GM21825 (cell line): ENCODE measurements around the gene LIX1.

Source experiments
- ATAC-seq: cut with Tn5 transposase; IDR thresholded peaks from one replicate; pipeline ENCODE4 v1.9.1; 2021; ENCODE audit warnings: mild to moderate bottlenecking, moderate library complexity; ENCODE audit not compliant: unreplicated experiment

Gene LIX1

DNA sequence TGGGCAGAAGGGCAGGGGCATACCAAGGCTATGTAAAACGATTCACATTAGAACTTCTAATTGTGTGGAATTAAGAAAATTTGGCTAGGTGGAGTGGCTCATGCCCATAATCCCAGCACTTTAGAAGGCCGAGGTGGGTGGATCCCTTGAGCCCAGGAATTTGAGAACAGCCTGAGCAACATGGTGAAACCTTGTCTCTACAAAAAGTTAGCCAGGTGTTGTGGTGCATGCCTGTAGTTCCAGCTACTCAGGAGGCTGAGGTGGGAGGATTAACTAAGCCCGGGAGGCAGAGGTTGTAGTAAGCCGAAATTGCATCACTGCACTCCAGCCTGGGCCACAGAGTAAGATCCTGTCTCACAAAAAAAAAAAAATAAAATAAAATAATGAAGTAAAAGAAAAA lies 65.2 kb downstream of the LIX1 start:
- ATAC-seq: no peak

DNA sequence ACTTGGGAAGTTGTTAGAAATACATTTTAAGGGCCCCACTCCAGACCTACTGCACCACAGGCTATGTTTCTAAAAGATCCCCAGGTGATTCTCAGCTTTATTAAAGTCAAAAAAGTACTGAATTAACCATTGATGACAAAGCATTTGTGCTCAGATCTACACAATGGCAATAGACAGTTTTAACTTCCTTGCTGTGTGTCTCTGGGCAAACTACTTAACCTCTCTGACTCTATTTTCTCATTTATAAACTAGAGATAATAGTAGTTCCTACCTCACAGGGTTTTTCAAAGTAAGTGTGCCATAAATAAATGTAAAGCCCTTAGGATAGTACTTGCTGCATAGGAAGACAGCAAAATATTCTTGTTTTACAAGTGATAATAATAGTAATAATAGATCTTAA lies 66.3 kb downstream of the LIX1 start:
- ATAC-seq: no peak

DNA sequence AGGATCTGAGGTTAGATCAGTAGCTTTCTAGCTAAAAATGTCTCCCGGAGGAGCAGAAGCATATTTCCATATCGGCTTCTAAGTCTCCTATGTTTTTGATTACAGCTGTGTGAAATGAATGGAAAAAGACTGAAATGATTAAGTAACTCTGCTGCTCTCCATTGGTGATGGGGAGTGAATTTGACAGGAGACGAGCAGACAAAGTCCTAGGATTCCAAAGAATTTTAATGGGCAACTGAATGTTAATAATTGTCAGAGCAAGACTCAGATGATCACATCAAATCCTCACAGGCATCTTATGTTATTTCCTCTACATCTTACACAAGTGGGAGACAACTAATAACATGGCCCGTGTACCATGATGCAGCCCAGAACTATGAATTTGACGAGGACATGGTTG lies 66.8 kb downstream of the LIX1 start:
- ATAC-seq: no peak

DNA sequence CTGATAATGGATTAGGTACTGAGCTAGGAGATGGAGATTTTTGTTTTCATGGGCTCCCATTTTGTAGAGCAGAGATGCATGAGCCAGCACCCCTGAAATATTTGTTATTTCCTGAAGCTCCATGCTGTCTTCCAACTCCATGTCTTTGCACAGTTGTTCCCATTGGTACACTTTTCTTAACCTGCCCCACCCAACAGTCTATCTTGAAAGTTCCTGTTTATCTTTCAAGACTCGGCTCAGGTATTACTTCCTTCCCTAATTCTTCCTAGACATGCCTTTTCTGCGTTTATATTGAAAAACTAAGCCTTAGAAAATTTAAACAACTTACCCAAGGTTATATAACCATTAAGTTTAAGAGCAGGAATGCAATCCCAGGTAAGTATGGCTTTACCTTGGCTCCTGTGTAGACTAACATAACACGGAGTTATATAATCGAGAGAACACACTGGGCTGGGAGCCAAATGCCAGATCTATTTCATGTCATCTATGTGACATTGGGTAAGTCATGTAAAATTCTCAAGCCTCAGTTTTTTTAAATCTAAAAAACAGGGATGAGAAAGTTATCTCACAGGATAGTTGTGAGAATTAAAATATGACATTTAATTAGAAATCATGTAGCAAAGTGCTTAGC lies 67.4 kb downstream of the LIX1 start:
- ATAC-seq: no peak

DNA sequence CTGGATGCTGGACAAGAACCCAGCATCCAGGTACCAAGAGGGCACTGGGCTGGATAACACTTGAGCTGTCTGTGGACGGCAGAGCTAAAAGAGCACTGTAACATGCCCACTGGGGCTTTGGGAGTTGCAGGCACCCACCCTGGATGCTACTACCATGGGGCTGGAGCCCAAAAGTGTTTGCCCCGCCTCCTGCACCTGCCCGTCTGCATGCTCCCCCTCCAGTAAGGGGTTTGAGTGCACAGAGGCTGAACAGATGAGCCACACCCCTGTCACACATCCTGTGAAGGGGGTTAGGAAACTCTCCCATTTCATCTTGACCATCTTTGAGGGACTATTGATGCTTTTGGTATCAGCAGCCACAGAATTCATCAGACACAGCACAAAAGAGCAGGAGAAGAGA lies 69.0 kb downstream of the LIX1 start:
- no peak for ATAC-seq

DNA sequence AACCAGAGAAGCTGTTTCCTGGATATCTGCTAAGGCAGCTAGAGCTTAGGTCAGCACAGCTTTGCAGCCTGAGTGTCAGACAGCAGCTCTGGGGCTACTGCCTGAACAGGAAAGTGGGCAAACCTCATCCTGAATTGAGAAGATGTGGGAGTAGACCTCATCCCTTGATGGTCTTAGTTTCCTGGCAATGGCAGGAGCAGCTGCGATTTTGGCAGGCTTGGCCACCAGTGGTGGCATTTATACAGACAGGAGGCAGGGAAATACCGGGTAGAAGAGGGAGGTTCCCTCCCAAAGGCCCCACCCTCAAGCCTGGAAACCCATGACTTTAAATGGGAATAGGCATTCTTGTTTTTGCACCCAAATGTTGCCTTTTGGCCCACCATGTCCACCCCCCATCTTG lies 69.7 kb downstream of the LIX1 start:
- ATAC-seq: no peak

DNA sequence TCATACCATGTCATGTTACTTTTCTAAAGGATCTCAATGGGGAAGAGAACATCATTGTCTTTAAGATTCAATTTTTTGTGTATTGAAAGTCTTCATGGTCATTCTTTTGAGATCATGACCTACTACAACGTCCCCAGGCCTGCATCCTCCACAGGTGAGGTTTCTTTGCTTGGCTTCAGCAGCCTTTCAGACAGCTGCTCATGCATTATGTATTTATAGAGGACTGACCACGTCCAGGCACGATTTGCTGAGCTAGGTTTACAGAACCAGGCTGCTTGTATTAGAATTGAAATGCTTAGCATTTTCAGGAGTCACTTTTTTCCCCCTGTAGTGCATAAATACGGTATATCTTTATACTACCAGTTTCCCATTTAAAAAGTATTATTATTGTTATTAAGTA lies 70.4 kb downstream of the LIX1 start:
- ATAC-seq: no peak

DNA sequence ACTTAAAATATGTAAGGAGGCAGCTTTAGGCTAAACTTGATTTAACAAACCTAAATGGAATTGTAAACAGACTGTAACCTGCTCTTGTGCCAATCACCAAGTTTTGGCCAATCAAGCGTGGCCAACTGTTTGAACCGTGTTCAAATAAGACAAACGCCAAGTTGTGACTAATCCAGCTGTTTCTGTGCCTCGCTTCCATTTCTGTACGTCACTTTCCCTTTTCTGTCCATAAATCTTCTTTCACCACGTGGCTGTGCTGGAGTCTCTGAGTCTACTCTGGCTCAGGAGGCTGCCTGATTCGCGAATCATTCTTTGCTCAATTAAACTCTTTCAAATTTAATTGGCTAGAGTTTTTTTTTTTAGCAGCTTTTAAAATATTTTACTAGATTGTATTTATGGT lies 71.3 kb downstream of the LIX1 start:
- no peak for ATAC-seq

DNA sequence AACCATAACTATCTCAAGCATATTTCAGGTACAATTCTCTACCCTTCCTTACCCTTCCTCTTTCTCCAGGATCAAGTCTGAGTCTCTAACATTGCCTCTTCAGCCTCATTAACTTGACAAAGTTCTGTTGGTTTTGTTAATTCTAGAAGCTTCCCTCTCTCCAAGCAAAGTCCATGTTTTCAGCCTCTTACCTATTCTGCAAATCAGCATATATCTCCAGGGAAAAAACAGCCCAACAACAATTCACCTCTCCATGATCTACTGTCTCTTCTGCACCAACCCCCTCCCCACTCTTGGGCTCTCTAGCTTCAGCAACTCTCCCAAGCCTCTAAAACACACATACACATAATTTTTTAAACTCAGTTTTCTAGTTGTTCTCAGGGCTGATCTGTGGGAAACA lies 72.2 kb downstream of the LIX1 start:
- ATAC-seq: no peak

DNA sequence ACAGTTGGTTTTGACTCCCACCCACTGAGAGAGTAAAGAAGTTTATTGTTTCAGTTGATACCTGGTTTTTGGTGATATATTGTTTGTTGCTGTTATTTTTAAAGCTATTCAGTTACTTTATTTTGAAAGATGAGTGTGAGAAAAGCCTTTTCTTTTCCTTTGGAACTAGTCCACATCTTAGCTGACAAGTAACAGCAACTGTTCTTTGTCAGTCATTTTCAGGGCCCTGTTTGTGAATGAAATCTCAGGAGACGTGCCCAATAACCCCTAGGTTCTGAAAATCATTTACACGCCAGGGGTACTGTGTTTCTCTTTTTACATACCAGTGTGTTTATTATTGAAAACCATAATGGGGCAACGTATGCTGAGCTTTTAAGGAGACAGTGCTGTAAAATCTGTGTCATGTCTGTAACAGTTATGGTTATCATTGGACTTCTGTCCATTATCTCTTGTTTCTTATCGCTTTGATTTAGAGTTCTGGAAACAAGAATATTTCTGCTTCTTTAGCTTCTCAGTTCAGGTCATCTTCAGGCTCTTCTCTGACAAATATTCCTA lies 75.0 kb downstream of the LIX1 start:
- no peak for ATAC-seq

DNA sequence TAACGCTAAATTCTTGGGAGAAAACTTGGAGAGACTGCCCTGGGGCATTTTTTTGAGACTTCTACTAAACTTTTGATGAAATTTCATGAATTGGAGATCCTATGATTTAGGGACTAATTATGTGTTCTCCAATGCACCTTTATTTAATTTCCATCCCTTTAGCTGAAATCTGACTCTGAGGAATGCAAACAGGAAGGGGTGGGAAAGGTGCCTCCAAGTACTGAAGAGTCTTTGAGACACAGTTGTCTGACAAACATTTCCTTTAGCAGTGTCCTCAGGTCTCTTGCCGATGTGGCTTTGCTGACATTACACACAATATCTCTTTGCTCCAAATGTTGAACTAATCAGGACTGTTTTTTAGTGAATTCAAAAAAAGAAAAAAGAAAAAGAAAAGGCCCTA lies 76.9 kb downstream of the LIX1 start:
- ATAC-seq: no peak

DNA sequence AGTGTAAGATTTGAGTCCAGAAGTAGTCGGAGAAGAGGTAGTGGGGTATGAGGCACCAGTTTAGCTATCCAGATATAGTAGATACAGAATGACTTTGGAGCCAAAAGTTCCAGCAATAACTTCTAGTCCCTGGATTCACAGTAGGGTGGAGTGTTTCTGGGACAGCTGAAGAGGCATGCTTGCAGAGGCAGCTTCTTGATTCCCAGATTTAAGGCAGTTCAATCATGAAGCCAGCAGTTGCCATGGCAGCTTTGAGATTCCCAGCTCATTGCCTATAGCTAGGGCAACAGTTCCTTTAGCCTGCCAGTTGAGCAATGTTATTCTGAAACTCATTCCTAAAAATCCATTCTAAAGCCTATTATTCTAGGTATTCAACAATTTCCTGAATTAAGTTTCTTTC lies 79.2 kb downstream of the LIX1 start:
- no peak for ATAC-seq

DNA sequence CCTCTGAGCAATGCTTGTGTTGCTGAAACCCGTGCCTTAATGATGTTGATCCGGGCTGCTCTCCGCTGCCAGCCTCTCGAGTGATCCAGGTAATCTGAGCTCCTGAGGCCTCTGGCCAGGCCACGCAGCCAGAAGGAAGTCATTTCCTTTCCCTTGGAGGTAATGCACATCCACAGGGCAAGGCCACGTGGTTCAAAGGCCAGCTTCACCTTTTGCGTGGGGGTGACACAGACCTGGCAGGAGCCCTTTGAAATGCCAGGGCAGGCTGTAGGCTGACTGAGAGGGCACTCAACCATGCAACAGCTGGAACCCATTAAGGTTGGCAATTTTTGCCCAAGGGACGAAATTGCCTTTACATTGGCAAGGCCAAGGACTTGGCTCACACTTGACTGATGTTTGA lies 80.4 kb downstream of the LIX1 start:
- ATAC-seq: no peak

DNA sequence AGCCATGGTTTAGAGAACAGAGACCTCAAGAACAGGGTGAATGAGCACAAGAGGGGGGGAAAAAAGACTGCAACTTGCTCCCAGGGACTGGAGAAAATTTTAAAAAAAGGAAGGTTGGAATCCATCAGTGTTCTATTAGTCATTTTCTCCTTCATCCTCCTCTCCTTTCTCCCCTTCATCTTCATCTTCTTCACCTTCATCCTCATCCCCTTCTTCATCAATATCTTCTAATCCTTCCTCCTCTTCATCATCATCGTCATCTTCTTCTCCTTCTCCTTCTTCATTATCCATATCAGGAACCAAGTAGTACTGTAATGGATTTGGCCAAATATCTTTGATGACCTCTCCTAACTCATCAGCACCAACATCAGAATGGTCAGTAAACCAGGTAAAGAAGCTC lies 86.1 kb downstream of the LIX1 start:
- no peak for ATAC-seq

DNA sequence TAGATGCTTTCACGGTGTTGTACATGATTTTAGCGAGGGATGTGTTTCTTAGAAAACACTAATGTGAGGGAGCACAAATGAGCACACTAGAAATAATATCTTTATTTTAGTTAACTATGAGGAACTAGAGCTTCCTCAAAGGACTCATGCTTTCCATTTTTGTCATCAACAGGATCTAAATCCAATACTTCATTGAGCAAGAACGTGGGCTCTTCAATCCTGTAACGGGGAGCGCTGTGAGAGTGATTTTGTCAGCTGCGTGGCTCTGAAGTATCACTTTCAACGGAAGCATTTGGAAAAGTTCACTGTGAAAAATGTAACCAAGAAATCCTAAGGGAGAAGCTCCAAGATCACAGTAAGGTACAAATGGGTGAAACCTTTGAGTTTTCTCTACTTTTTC lies 93.2 kb downstream of the LIX1 start:
- ATAC-seq: no peak

DNA sequence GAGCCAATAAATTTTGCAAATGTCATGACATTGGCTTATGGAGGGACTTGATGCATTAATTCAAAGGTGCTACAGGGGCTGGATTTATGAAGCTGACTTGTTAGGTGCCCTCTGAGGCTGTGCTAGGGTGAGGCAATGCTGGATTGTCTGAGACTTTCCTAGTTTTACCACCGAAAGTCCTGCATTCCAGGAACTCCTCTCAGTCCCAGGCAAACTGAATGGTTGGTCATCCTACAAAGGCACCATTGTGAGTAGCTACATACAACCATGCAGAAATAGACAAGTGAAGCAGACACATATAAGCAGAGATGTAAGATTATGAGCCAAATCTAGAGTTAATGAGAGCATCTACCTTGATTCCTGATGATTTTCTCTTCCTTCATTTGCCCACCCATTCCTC lies 95.3 kb downstream of the LIX1 start:
- ATAC-seq: no peak

DNA sequence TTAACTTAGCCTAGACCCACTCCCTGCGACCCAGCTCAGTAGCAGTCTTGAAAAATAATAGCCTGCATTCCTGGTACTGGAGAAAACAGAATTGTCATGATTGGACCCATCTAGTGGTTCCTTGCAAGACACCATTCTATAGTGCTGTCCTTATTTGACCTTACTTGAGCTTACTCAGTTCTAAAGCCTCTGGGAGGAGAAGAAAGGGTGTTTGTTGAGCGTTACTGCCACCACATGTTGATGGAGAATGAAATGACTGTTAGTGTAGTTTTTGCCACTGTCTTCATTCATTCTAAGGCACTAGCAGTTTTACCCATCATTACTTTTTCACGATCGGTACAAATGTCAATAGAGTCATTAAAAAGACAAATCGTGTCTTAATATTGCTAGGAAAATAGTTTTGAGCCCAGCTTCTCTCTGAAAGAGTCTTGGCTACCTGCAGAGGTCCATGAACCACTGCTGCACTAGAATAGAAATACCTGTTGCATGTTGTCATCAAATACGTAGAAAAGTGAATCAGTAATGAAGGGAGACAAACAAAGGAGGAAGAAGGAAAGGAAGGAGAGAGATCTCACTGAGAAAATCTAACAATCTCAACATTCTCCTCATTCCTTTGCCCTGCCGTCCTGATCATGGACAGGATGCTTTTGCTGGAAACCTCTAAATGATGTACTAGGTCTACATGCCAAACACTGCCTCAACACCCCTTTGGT lies 96.0 kb downstream of the LIX1 start:
- no peak for ATAC-seq

DNA sequence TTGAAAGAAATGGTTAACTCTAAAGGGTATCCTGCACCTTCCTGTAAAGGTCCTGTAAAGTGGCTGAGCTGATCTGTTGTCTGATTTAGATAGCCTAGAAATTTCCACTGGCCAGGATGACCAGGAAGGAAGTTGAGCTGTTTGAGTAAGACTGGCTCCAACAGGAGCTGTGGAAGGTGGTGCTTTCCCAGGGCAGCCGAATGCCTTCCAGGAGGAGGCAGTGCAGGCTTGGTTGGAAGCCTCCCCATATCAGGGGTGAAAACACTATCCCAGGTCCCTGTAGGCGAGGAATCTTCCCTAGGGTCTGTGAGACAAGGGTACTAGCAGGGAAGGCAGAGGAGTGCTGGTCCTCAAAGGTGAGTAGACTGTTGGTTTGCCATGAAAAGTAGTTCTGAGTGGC lies 98.4 kb downstream of the LIX1 start:
- no peak for ATAC-seq

DNA sequence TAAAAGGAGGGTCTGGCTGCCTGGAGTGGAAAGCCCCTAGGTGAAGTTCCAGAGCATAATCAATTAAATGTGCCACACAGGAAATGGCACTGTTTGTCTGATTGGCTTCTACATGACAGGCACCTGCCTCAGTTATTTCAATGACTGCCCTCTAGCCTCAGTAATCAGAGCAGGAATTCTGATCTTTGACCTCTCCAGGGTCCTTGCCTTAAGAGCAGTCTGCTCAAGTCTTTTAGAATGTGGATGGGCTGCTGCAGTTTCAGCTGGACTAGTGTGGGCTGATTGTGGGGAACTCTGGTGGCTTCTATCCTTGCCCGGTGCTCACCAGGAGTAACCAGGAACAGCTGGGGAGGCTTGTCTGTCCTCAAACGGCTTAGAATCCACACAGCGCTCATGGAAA lies 98.9 kb downstream of the LIX1 start:
- ATAC-seq: no peak

DNA sequence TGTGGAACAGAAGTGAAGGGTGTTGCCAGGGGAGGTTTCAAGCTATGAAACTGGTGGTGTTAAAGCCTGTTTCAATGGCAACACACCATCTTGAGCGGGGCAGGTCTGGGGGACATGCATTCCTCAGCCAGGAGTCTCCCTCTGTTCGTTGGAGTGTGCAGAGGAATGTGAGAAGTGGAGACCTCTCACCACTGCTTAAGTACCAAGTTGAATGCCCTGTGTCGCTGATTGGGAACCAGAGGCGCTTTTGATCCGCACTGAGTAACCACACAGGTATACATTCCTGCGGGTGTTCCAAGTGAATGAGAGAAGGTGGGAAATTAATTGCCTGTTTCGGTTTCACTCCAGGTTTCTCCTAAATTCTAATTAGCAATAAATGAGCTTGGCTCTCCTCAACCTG lies 99.4 kb downstream of the LIX1 start:
- no peak for ATAC-seq
